GM12892 (cell line): Measurements from ENCODE around the gene YOD1.
A peak's percentile ranks its signal among the peaks of the same experiment; 100 is the strongest.
"Not testable (repeated sequence)": the region's sequence is repeated elsewhere in the genome, so short reads cannot be mapped to it uniquely, and the experiment has no call there.

Experiments
- DNase-seq: peaks from one replicate; pipeline ENCODE4 v3.0.0; 2011; ENCODE audit not compliant: insufficient read length
- FAIRE-seq: peaks from 2 replicates; lab custom pipeline; 2011; peaks lifted over from hg19 to GRCh38; lab: Jason Lieb, UNC
- POLR2A ChIP-seq: IDR thresholded peaks from 2 replicates; pipeline ENCODE4 v1.6.1; 2011; ENCODE audit warnings: low read depth, low read length, control low read depth
- POLR2AphosphoS5 ChIP-seq: IDR thresholded peaks from 2 replicates; pipeline ENCODE4 v1.6.1; 2011; ENCODE audit warnings: low read depth, low read length, control low read depth
- TAF1 ChIP-seq: IDR thresholded peaks from 2 replicates; pipeline ENCODE4 v1.6.1; 2011; ENCODE audit warnings: low read depth, mild to moderate bottlenecking, control low read depth, low read length, borderline replicate concordance

Gene YOD1

DNA sequence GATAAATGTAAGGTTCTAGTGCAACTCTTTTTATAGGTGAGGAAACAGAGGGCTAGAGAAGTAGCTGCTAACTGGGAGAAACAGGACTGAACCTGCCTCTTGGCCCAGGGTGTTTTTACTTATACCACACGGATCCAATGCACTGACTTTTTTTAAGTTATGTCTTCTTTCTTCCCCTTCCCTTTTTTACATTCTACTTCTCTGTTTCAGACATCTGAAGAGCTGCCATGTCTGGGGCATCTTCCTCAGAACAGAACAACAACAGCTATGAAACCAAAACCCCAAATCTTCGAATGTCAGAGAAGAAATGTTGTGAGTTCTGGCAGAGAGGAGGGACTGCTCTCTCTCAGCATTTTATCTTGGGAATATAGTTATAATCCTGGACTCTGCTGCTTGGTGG, 3.5 kb upstream of the YOD1 start:
- FAIRE-seq: no peak
- DNase-seq: no peak
- TF ChIP-seq POLR2AphosphoS5: no peak

DNA sequence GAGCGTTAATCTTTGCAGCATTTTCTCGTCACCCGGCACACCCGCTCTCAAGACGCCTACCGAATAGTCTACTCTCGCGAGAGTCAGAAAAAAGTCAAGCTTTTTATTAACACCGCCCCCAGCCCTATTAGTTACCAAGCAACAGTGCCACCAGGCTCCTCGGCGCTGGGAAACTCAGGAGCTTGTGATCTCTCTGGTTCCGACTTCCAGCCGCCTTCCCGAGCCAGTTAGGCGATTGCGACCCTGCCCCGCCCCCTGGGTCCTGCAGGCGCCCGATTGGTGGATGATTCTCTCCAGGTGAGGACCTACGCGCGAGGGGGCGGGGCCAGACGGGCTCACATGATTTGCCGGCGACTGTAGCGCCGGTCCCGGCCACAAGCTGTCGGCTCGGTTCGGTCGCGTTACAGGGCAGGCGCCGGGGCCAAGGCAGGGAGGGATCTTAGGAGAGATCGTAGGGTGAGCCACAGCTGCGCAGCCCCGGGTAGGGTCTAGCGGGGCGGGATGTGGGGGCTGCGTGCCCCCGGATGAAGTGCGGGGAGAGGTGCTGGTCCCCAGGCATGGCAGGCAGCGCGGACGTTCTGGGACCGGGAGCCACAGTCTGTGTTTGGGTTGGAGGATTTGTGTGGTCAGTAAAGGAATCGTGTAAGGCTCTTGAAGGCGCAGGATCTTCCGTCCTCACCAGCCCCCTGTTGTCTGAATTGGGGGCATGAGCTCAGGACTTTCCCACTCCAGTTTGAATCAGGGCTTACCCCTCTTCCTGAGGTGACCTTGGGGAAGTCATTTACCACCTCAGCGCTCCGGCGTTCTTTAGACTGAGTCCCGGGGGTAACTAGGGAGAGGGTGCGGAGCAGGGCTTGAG, 2.1 kb upstream of the YOD1 start, which contains the start of gene PFKFB2:
Gene PFKFB2, plus strand, starts transcription at position 365 of the 859 bp plus-strand sequence. CDS start 1,443 bp downstream, outside the sequence.
- TF ChIP-seq TAF1 (0 out of 2 replicates have a peak, but pooled peaks have one; percentile 32), POLR2A (peak; percentile 61; the same call in 1 of the 2 replicates), POLR2AphosphoS5 (no peak)
- peak; percentile 88 for DNase-seq
- peak; percentile 87 for FAIRE-seq

DNA sequence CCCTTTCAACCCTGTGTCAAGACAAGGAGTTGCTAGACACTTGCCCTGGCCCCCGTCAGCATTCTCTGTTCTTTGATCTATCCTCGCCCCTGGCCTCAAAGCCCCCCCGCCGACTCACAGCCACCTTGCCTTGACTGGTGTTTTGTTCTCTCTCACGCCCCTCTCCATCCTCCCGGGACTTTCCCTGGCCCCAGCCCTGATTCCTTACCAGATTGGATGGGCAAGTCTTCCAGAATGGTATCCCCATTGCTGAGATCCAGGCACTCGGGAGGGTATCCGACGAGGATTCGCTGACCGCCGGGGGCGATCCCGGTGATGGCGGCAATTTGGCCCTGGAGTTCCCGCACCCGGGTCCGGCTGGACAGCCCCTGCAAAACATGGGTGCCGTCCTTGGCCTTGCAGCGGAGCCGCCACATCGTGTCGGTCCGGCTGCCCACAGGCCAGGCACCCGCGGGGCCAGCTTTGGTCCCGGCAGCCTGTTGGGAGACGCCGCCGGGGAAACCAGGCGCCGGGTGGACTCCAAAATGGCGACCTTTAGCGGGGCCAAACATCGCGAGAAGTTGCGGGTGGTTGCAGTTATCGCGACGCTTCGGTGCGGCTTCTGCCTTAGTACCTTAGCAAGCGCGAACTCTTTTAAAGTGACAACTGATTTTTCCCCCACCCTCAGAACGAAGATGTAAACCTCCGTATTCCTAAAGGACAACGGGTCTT, 373 bp downstream of the YOD1 start:
- peak; percentile 50; the same call in 1 of the 2 replicates for TF ChIP-seq TAF1
- peak; percentile 57; the same call in 1 of the 2 replicates for TF ChIP-seq POLR2AphosphoS5
- TF ChIP-seq POLR2A: peak; percentile 79; the same call in 1 of the 2 replicates
- FAIRE-seq (peak; percentile 85), DNase-seq (peak; percentile 63)

DNA sequence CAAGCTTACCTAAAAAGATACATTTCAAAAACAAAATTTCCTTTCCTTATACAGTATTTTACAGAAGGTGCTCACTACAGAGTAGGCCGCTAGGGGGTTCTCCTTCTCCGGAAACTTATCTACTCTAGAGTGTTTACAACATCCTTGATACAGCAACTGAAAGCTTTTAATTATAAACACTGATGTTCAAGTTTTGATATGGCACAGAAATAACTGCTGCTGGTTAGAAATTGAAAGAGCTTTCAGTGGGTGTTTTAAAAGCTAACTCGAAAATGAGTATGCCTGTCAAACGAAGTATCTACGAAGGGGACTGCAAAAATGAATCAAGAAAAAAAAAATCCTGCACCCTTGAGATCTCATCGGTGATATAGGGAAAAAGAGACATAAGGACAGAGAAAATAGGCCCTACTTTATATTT, 1.0 kb downstream of the YOD1 start:
- DNase-seq: no peak
- no peak for FAIRE-seq
- TF ChIP-seq POLR2A (no peak), POLR2AphosphoS5 (no peak), TAF1 (no peak)

DNA sequence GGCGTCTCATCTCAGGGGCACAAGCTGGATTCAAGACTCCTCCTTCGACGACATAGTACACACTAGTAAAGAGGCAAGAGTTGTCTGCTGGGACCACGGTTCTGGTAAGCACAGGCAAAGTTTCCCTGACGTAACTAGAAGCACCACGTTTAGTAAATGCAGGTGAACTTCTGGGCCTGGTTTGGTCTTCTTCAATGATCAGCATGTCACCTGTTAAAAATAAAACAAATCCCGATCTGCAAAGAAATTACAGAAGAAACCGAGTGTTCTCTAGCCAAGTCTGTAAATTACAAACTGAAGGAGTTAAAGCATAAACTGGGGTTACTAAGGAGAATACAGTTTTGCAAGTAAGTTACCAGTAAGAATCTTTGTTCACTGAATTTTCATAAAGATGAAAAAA, 1.5 kb downstream of the YOD1 start:
- DNase-seq: no peak
- no peak for FAIRE-seq
- TF ChIP-seq TAF1: no peak
- TF ChIP-seq POLR2A: no peak
- TF ChIP-seq POLR2AphosphoS5: no peak

DNA sequence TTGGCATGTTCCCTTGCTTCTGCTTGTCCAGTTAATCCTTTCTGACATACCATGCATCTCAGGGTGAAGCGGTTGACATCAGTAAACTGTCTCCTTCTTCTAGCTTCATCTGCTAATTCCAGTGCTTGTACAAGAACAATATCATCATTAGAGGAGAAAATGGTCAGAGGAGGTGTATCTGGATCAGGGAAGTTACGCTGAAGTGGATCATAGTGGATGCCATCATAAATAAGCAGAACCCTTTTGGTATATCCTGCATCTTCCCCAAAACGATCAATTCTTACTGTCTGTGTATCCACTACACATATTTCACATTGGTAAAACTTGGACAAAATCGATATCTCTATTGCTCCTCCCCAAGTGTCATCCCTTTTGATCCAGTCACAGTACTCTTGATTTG, 2.0 kb downstream of the YOD1 start:
- no peak for DNase-seq
- TF ChIP-seq POLR2AphosphoS5 (no peak), TAF1 (no peak), POLR2A (no peak)
- no peak for FAIRE-seq

DNA sequence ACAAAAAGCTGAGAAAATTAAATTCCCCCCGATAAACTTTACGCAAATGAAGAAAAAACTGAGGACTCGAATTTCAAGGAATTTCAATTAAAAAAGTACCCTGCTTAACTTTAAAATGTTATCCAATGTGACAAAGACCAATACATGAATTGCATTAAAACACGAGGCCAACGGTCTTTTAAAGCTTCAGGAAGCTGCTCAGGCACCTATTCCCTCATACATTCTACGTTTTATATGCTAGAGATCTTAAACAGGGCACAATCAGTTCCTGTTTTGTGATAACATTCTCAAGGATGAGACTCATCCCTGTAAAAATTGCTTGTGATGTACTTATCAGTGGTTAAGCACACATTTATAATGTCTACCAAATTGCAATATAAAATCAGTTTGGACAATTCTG, 3.0 kb downstream of the YOD1 start:
- TF ChIP-seq POLR2A (no peak), POLR2AphosphoS5 (no peak), TAF1 (no peak)
- DNase-seq (no peak), FAIRE-seq (no peak)

DNA sequence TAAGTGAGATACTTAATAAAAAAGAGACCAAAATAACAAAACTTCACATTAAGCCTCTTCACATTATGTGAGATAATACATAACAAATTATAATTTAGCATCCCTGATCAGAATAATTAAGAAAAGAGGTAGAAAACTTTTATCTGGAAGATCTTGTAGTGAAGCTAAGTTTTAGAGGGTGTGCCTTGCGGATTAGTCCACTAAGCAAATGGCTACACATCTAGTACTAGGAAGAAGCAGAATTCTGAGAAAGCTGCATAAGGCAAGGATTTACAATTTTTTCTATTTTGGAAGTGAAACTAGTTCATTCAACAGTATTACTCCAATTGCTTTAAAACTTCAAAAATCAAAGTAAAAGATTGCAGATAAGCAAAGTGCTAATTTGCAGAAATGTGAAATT, 3.5 kb downstream of the YOD1 start:
- no peak for TF ChIP-seq POLR2A
- no peak for TF ChIP-seq POLR2AphosphoS5
- no peak for TF ChIP-seq TAF1
- no peak for DNase-seq
- no peak for FAIRE-seq

DNA sequence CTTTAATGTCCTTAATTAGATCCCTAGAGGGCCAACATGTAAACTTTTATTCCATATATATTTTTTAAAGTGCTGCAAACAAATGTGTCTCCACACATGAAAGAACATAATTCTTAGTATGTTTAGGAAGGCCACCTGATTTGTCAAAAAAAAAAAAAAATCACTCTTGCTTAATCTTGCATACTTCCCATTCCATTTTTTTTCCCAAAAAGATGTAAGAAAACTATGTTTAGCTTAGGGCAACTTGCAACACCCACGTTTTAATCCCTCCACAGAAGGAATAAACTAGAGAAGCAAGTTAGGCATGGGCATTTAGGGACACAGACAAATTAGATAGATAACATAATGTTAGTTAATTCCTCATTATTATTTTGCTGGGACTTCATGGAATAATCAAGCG, 5.6 kb downstream of the YOD1 start:
- TF ChIP-seq POLR2A: no peak
- TF ChIP-seq TAF1: no peak
- TF ChIP-seq POLR2AphosphoS5: no peak
- FAIRE-seq (no peak), DNase-seq (no peak)

DNA sequence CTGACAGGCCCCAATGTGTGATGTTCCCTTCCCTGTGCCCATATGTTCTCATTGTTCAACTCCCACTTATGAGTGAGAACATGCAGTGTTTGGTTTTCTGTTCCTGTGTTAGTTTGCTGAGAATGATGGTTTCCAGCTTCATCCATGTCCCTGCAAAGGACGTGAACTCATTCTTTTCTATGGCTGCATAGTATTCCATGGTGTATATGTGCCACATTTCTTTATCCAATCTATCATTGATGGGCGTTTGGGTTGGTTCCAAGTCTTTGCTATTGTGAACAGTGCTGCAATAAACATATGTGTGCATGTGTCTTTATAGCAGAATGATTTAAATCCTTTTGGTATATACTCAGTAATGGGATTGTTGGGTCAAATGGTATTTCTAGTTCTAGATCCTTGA, 9.6 kb downstream of the YOD1 start:
- DNase-seq, FAIRE-seq: not testable (repeated sequence)

DNA sequence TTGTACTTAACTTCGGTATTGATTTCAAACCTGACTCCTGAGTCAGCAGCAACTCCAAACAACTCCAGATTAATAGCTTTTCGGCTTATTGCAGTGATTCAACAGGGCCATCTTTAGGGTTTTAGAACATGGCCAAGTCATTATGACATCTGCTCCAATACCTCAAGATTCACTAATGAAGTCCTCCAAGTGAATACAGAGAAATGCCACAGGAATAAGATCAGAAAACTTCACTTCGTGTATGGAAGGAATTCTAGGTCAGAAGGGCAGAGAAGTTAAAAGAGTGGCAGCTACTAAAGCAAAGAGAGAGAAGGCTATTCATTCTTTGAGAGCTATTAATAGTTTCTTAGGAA, 10.9 kb downstream of the YOD1 start:
- FAIRE-seq (no peak), DNase-seq (no peak)
- TF ChIP-seq POLR2AphosphoS5 (no peak), TAF1 (no peak), POLR2A (no peak)
